Neural progenitor cell (in vitro differentiated cells): ENCODE results near the gene ATF4. TPM values are rescaled to one million over a fixed set of nuclear protein-coding genes. Genes with fewer than 3 reads are reported as not detected.

Source experiments
- DNase-seq: peaks from one replicate; pipeline ENCODE4 v3.0.0-alpha.2; 2016; ENCODE audit warnings: low spot score
- H2AFZ ChIP-seq: fragments of 200-600 bp; sonication (generic); replicated peaks from 2 replicates; pipeline ENCODE4 v1.6.1; 2016; ENCODE audit warnings: antibody characterized with exemption
- H3F3A ChIP-seq: fragments of 200-600 bp; sonication (generic); 2 replicates; pipeline ENCODE4 v1.6.1; 2016; ENCODE audit warnings: antibody characterized with exemption, low read depth
- H3K27ac ChIP-seq: fragments of 200-600 bp; sonication (generic); 2 replicates; pipeline ENCODE4 v1.5.1; 2016; ENCODE audit warnings: mild to moderate bottlenecking
- H3K27me3 ChIP-seq: fragments of 200-600 bp; sonication (generic); 2 replicates; pipeline ENCODE4 v1.6.1; 2016; ENCODE audit warnings: mild to moderate bottlenecking, moderate library complexity
- H3K36me3 ChIP-seq: fragments of 200-600 bp; sonication (generic); 2 replicates; pipeline ENCODE4 v1.5.1; 2016
- H3K4me1 ChIP-seq: fragments of 200-600 bp; sonication (generic); 2 replicates; pipeline ENCODE4 v1.6.1; 2016; ENCODE audit warnings: mixed run types
- H3K4me2 ChIP-seq: fragments of 200-600 bp; sonication (generic); 2 replicates; pipeline ENCODE4 v1.6.1; 2016
- H3K4me3 ChIP-seq: fragments of 200-600 bp; sonication (generic); 2 replicates; pipeline ENCODE4 v1.5.1; 2016
- H3K79me2 ChIP-seq: fragments of 200-600 bp; sonication (generic); 2 replicates; pipeline ENCODE4 v1.6.1; 2016; ENCODE audit warnings: low read depth
- H3K9ac ChIP-seq: fragments of 200-600 bp; sonication (generic); 2 replicates; pipeline ENCODE4 v1.6.1; 2016
- H3K9me3 ChIP-seq: fragments of 200-600 bp; sonication (generic); 2 replicates; pipeline ENCODE4 v1.5.1; 2016; ENCODE audit warnings: low read depth
- H4K20me1 ChIP-seq: fragments of 200-600 bp; sonication (generic); 2 replicates; pipeline ENCODE4 v1.6.1; 2016; ENCODE audit warnings: low read depth
- H3K27ac Mint-ChIP-seq: 3 replicates; pipeline ENCODE4 v1.8.0; 2021; ENCODE audit warnings: mixed read lengths
- H3K27me3 Mint-ChIP-seq: 2 replicates; pipeline ENCODE4 v1.8.0; 2022; ENCODE audit warnings: low read depth, mild to moderate bottlenecking, inconsistent platforms, moderate library complexity, mixed read lengths; ENCODE audit not compliant: insufficient read depth
- H3K36me3 Mint-ChIP-seq: 3 replicates; pipeline ENCODE4 v1.8.0; 2021; ENCODE audit warnings: mixed read lengths
- H3K4me1 Mint-ChIP-seq: 3 replicates; pipeline ENCODE4 v1.8.0; 2021; ENCODE audit warnings: mixed read lengths
- H3K4me3 Mint-ChIP-seq: 3 replicates; pipeline ENCODE4 v1.8.0; 2021; ENCODE audit warnings: mild to moderate bottlenecking, moderate library complexity, mixed read lengths
- H3K9me3 Mint-ChIP-seq: 3 replicates; pipeline ENCODE4 v1.8.0; 2020; ENCODE audit warnings: mixed read lengths
- CTCF ChIP-seq: fragments of 200-600 bp; sonication (generic); IDR thresholded peaks from 2 replicates; pipeline ENCODE4 v1.5.1; 2017; ENCODE audit warnings: antibody characterized with exemption, mild to moderate bottlenecking
- EZH2 ChIP-seq: fragments of 200-600 bp; sonication (generic); IDR thresholded peaks from 2 replicates; pipeline ENCODE4 v1.6.1; 2017; ENCODE audit warnings: antibody characterized with exemption, mild to moderate bottlenecking, moderate library complexity
- EZH2phosphoT487 ChIP-seq: fragments of 200-600 bp; sonication (generic); IDR thresholded peaks from 2 replicates; pipeline ENCODE4 v1.6.1; 2017; ENCODE audit warnings: antibody characterized with exemption
- total RNA-seq: library from RNA; depleted of rRNA; stranded (reverse); fragments of >200 nt; gene quantifications from 2 replicates; pipeline ENCODE4 v1.2.3, GENCODE V29; 2015; ENCODE audit warnings: low replicate concordance

ATF4 gene
- total RNA-seq, 1 donor from 2014 or later = 189 TPM

GRCh38 chr22:39502109-39502788 lies 18.1 kb upstream of the ATF4 start, which contains the start of gene MIEF1:
Gene MIEF1 (plus strand): TSS chr22:39502290. CDS start chr22:39511295, 9,005 bp downstream.
- peaks cover 18% of the 10 kb centered on the region for H3F3A ChIP-seq
- H3K4me2 ChIP-seq = peak within 1 kb of the TSS; percentile 94
- H3K27ac ChIP-seq = peak within 1 kb of the TSS; percentile 80
- peaks cover 48% of the 10 kb centered on the region for H3K4me1 Mint-ChIP-seq
- peak within 1 kb of the TSS; percentile 83 for H3K4me3 ChIP-seq
- peaks cover 17% of the 10 kb centered on the region for H3K27me3 ChIP-seq
- peaks cover 23% of the 10 kb centered on the region for H3K36me3 Mint-ChIP-seq
- H3K9ac ChIP-seq = peak within 1 kb of the TSS; percentile 63
- H3K27ac Mint-ChIP-seq = peak within 1 kb of the TSS; percentile 11
- no peaks in the 10 kb centered on the region for H3K36me3 ChIP-seq
- H3K9me3 ChIP-seq = no peaks in the 10 kb centered on the region
- peaks cover 22% of the 10 kb centered on the region for H3K79me2 ChIP-seq
- H3K4me1 ChIP-seq = peaks cover 37% of the 10 kb centered on the region
- peak within 1 kb of the TSS; percentile 12 for H2AFZ ChIP-seq
- no peaks in the 10 kb centered on the region for H3K9me3 Mint-ChIP-seq
- peaks cover 29% of the 10 kb centered on the region for H4K20me1 ChIP-seq
- peak within 1 kb of the TSS; percentile 97 for H3K4me3 Mint-ChIP-seq
- TF ChIP-seq CTCF (no peak), EZH2 (no peak), EZH2phosphoT487 (no peak)
- DNase-seq = peak; percentile 97
- peaks cover 7% of the 10 kb centered on the region for H3K27me3 Mint-ChIP-seq

- peaks cover 44% of the 10 kb centered on the region for H3K4me1 Mint-ChIP-seq
- Histone ChIP-seq H3K4me2 (peak overlapping the region; percentile 94), H3K79me2 (peaks cover 22% of the 10 kb centered on the region), H3K4me3 (peak overlapping the region; percentile 83), H3K27ac (no peak overlapping the region), H3K9ac (peak overlapping the region; percentile 63), H3K27me3 (peaks cover 15% of the 10 kb centered on the region), H3F3A (peaks cover 18% of the 10 kb centered on the region), H4K20me1 (peaks cover 31% of the 10 kb centered on the region), H3K36me3 (no peaks in the 10 kb centered on the region), H3K4me1 (peaks cover 37% of the 10 kb centered on the region), H3K9me3 (no peaks in the 10 kb centered on the region), H2AFZ (no peak overlapping the region)
- no peak for DNase-seq
- H3K9me3 Mint-ChIP-seq = no peaks in the 10 kb centered on the region
- H3K27me3 Mint-ChIP-seq = peaks cover 4% of the 10 kb centered on the region
- TF ChIP-seq CTCF = no peak
- no peak for TF ChIP-seq EZH2
- no peak for TF ChIP-seq EZH2phosphoT487
- H3K36me3 Mint-ChIP-seq = peaks cover 23% of the 10 kb centered on the region
- H3K27ac Mint-ChIP-seq = no peak overlapping the region
- H3K4me3 Mint-ChIP-seq = peak overlapping the region; percentile 97
Observed at GRCh38 chr22:39502789-39503409, 17.5 kb upstream of the ATF4 start.

GRCh38 chr22:39503630-39504029 lies 16.7 kb upstream of the ATF4 start:
- Histone ChIP-seq H3K27ac (no peak overlapping the region), H3K36me3 (no peaks in the 10 kb centered on the region), H3K4me2 (peak overlapping the region; percentile 94), H3K4me1 (peaks cover 30% of the 10 kb centered on the region), H3K79me2 (peaks cover 22% of the 10 kb centered on the region), H2AFZ (no peak overlapping the region), H3K27me3 (peaks cover 19% of the 10 kb centered on the region), H3K9me3 (no peaks in the 10 kb centered on the region), H3K9ac (peak overlapping the region; percentile 63), H3F3A (peaks cover 18% of the 10 kb centered on the region), H3K4me3 (peak overlapping the region; percentile 83), H4K20me1 (peaks cover 38% of the 10 kb centered on the region)
- Mint-ChIP-seq H3K27ac (no peak overlapping the region), H3K4me3 (peak overlapping the region; percentile 97), H3K27me3 (peaks cover 4% of the 10 kb centered on the region), H3K4me1 (peaks cover 38% of the 10 kb centered on the region), H3K36me3 (peaks cover 23% of the 10 kb centered on the region), H3K9me3 (no peaks in the 10 kb centered on the region)
- TF ChIP-seq EZH2phosphoT487 = no peak
- no peak for TF ChIP-seq CTCF
- no peak for TF ChIP-seq EZH2
- no peak for DNase-seq
